Parathyroid adenoma (tissue), 2 donors: Measurements from ENCODE around the gene PLXNB2.
"Not testable (repeated sequence)": the region's sequence is repeated elsewhere in the genome, so short reads cannot be mapped to it uniquely, and the experiment has no call there.

Experiments
- H2AFZ ChIP-seq: fragments of 300-600 bp; sonication (generic); one replicate; pipeline ENCODE4 v1.7.0; 2017; ENCODE audit warnings: antibody characterized with exemption, mild to moderate bottlenecking
- H3K27ac ChIP-seq: fragments of 300-600 bp; sonication (generic); one replicate; pipeline ENCODE4 v1.7.0; 2017
- H3K27me3 ChIP-seq: fragments of 300-600 bp; sonication (generic); one replicate; pipeline ENCODE4 v1.7.0; 2017; ENCODE audit warnings: low read length; ENCODE audit not compliant: control insufficient read depth, insufficient read depth
- H3K36me3 ChIP-seq: fragments of 300-600 bp; sonication (generic); one replicate; pipeline ENCODE4 v1.7.0; 2017; ENCODE audit warnings: low read length; ENCODE audit not compliant: control insufficient read depth, insufficient read depth
- H3K4me1 ChIP-seq: fragments of 300-600 bp; sonication (generic); one replicate; pipeline ENCODE4 v1.7.0; 2017; ENCODE audit warnings: control low read depth
- H3K4me2 ChIP-seq: fragments of 300-600 bp; sonication (generic); one replicate; pipeline ENCODE4 v1.7.0; 2017; ENCODE audit warnings: low read length
- H3K4me3 ChIP-seq: fragments of 300-600 bp; sonication (generic); one replicate; pipeline ENCODE4 v1.7.0; 2017; ENCODE audit warnings: low read depth, low read length
- H3K79me2 ChIP-seq: fragments of 300-600 bp; sonication (generic); one replicate; pipeline ENCODE4 v1.7.0; 2017; ENCODE audit warnings: control low read depth
- H3K9ac ChIP-seq: fragments of 300-600 bp; sonication (generic); one replicate; pipeline ENCODE4 v1.7.0; 2017; ENCODE audit warnings: mild to moderate bottlenecking
- H3K9me3 ChIP-seq: fragments of 300-600 bp; sonication (generic); one replicate; pipeline ENCODE4 v1.7.0; 2017; ENCODE audit warnings: low read length; ENCODE audit not compliant: control insufficient read depth
- CTCF ChIP-seq: fragments of 300-600 bp; sonication (generic); IDR thresholded peaks from one replicate; pipeline ENCODE4 v1.7.0; 2017; ENCODE audit warnings: antibody characterized with exemption, mild to moderate bottlenecking
- donor health status: primary hyperparathyroidism.

PLXNB2 gene

GRCh38 chr22:50326225-50326955 is 18.9 kb upstream of the PLXNB2 start:
- Histone ChIP-seq H3K36me3 (no peaks in the 10 kb centered on the region), H3K4me2 (peak overlapping the region; percentile 79), H3K4me1 (no peaks in the 10 kb centered on the region), H3K4me3 (peak overlapping the region; percentile 60), H3K9me3 (no peaks in the 10 kb centered on the region), H3K9ac (no peak overlapping the region), H3K79me2 (no peaks in the 10 kb centered on the region), H3K27me3 (no peaks in the 10 kb centered on the region), H3K27ac (no peak overlapping the region), H2AFZ (peak overlapping the region; percentile 50)
- TF ChIP-seq CTCF, result no peak

GRCh38 chr22:50325444-50326224 is 18.2 kb upstream of the PLXNB2 start:
- Histone ChIP-seq H3K4me3 (no peak overlapping the region), H3K9me3 (no peaks in the 10 kb centered on the region), H3K36me3 (no peaks in the 10 kb centered on the region), H3K9ac (no peak overlapping the region), H3K4me2 (peak overlapping the region; percentile 79), H3K27ac (no peak overlapping the region), H2AFZ (no peak overlapping the region), H3K79me2 (no peaks in the 10 kb centered on the region), H3K27me3 (no peaks in the 10 kb centered on the region), H3K4me1 (no peaks in the 10 kb centered on the region)
- no peak for TF ChIP-seq CTCF

GRCh38 chr22:50323900-50324299 is 16.5 kb upstream of the PLXNB2 start:
- Histone ChIP-seq H3K9ac (no peak overlapping the region), H3K27ac (no peak overlapping the region), H3K4me3 (no peak overlapping the region), H3K4me2 (no peak overlapping the region), H3K36me3 (no peaks in the 10 kb centered on the region), H3K4me1 (no peaks in the 10 kb centered on the region), H3K9me3 (no peaks in the 10 kb centered on the region), H3K79me2 (no peaks in the 10 kb centered on the region), H2AFZ (no peak overlapping the region), H3K27me3 (no peaks in the 10 kb centered on the region)
- TF ChIP-seq CTCF, result no peak

- not testable (repeated sequence) for H3K36me3 ChIP-seq, H3K4me2 ChIP-seq, H2AFZ ChIP-seq, H3K9me3 ChIP-seq, H3K9ac ChIP-seq, H3K4me3 ChIP-seq, H3K4me1 ChIP-seq, H3K79me2 ChIP-seq, H3K27ac ChIP-seq, H3K27me3 ChIP-seq
Measured at GRCh38 chr22:50322382-50323104, 15.1 kb upstream of the PLXNB2 start.

GRCh38 chr22:50320671-50321325 is 13.4 kb upstream of the PLXNB2 start:
- Histone ChIP-seq H3K4me1 (no peaks in the 10 kb centered on the region), H3K36me3 (no peaks in the 10 kb centered on the region), H3K27ac (no peak overlapping the region), H3K4me3 (no peak overlapping the region), H3K9me3 (no peaks in the 10 kb centered on the region), H3K79me2 (no peaks in the 10 kb centered on the region), H3K4me2 (no peak overlapping the region), H3K27me3 (no peaks in the 10 kb centered on the region), H2AFZ (no peak overlapping the region), H3K9ac (no peak overlapping the region)
- no peak for TF ChIP-seq CTCF
